CD4-positive, alpha-beta T cell (primary cell): ENCODE results near the gene MTMR12. TPM values are rescaled to one million over a fixed set of nuclear protein-coding genes. Genes with fewer than 3 reads are reported as not detected.

Source experiments
- ATAC-seq: fragments of 200-7000 bp; cut with Tn5 transposase; one replicate; pipeline ENCODE4 v1.10.0; 2022; ENCODE audit warnings: mild to moderate bottlenecking; ENCODE audit not compliant: poor library complexity
- CTCF ChIA-PET: fragments of 350-600 bp; sonication (Branson Sonifier 250); formaldehyde crosslinking; loops from one replicate; lab custom pipeline; 2021; ENCODE audit warnings: antibody characterized with exemption, inconsistent platforms; lab: Charles Lee
- POLR2A ChIA-PET: fragments of 350-600 bp; sonication (Branson Sonifier 250); formaldehyde crosslinking; loops from one replicate; lab custom pipeline; 2021; ENCODE audit warnings: antibody characterized with exemption, inconsistent platforms; lab: Charles Lee
- DNase-seq, 14 experiments: peaks; one replicate each; pipeline ENCODE4 v3.0.0-alpha.2; 2013 to 2020; ENCODE audit warnings: mixed read lengths in 2 of 14
- H3K27ac ChIP-seq, 2 donors: one replicate each; pipeline versions ENCODE4 v1.5.1 to v1.7.0; 2013; ENCODE audit warnings: low read length in 2 of 2, low read depth in 1 of 2, mild to moderate bottlenecking in 1 of 2
- H3K27me3 ChIP-seq, 2 experiments: 1 replicate in 1 of 2; 2 replicates in 1 of 2; pipeline versions ENCODE4 v1.6.1 to v1.7.0; 2013; ENCODE audit warnings: low read length in 2 of 2, control low read depth in 1 of 2, mild to moderate bottlenecking in 1 of 2, moderate library complexity in 1 of 2; ENCODE audit not compliant: insufficient read depth in 2 of 2, control insufficient read depth in 1 of 2
- H3K36me3 ChIP-seq: one replicate; pipeline ENCODE4 v1.6.1; 2013; ENCODE audit warnings: low read length, control low read depth; ENCODE audit not compliant: insufficient read depth
- H3K4me1 ChIP-seq: one replicate; pipeline ENCODE4 v1.6.1; 2013; ENCODE audit warnings: low read length, control low read depth; ENCODE audit not compliant: insufficient read depth
- H3K4me3 ChIP-seq: one replicate; pipeline ENCODE4 v1.5.1; 2013; ENCODE audit warnings: mild to moderate bottlenecking, low read length, moderate library complexity
- H3K9me3 ChIP-seq, 2 experiments: 1 replicate in 1 of 2; 2 replicates in 1 of 2; pipeline versions ENCODE4 v1.6.1 to v1.7.0; 2013; ENCODE audit warnings: low read length in 2 of 2, mild to moderate bottlenecking in 2 of 2, control low read depth in 1 of 2, moderate library complexity in 1 of 2; ENCODE audit not compliant: control insufficient read depth in 1 of 2, insufficient read depth in 1 of 2
- H3K27ac Mint-ChIP-seq: one replicate; pipeline ENCODE4 v1.8.0; 2020; ENCODE audit warnings: mixed read lengths
- H3K27me3 Mint-ChIP-seq: one replicate; pipeline ENCODE4 v1.8.0; 2021; ENCODE audit warnings: mixed read lengths
- H3K36me3 Mint-ChIP-seq: one replicate; pipeline ENCODE4 v1.8.0; 2021; ENCODE audit warnings: low read depth, mixed read lengths
- H3K4me1 Mint-ChIP-seq: one replicate; pipeline ENCODE4 v1.8.0; 2021; ENCODE audit warnings: low read depth, mixed read lengths
- H3K4me3 Mint-ChIP-seq: one replicate; pipeline ENCODE4 v1.8.0; 2020; ENCODE audit warnings: mild to moderate bottlenecking, mixed read lengths
- H3K9me3 Mint-ChIP-seq: one replicate; pipeline ENCODE4 v1.8.0; 2020; ENCODE audit warnings: mixed read lengths
- CTCF ChIP-seq: fragments of 200-600 bp; IDR thresholded peaks from one replicate; pipeline ENCODE4 v1.8.0; 2022; ENCODE audit warnings: antibody characterized with exemption, mild to moderate bottlenecking
- intact Hi-C, 2 experiments: fragments of 100-400 bp; cut with DNase I in 1 of 2; cut with micrococcal nuclease in 1 of 2; formaldehyde crosslinking; loops; one replicate each; pipeline versions ENCODE4 v1.15.1 to v1.9.0; 2023 to 2025; cut with DNase I, micrococcal nuclease
- total RNA-seq, 174 experiments: library from RNA in 2 of 174; stranded (reverse) in 2 of 174; gene quantifications; one replicate each; pipeline ENCODE4 v1.2.3 and lab custom pipeline; 2021 to 2026

Gene MTMR12
- total RNA-seq, 2 experiments from 2014 or later, result 15.9 to 18.3 TPM

- peaks cover 49% of the 10 kb centered on the region for H3K4me1 Mint-ChIP-seq
- ChIA-PET CTCF (no interaction called here), POLR2A (interaction anchor here (0.7 to 2.3 kb wide), 6 partner anchors 9 to 273 kb away, joined by 3 to 18 read pairs (median 3); partner anchors contain the start of genes GOLPH3 and SUB1)
- H3K9me3 ChIP-seq, result no peaks in the 10 kb centered on the region
- H3K27me3 Mint-ChIP-seq, result no peaks in the 10 kb centered on the region
- intact Hi-C loops, result loop anchor here (2.0 to 5.0 kb wide), 6 partner anchors 35 to 780 kb away; partner anchors contain the start of genes GOLPH3 (in 2 of the 2), ZFR (in 2 of the 2), C5orf22 (in 1 of the 2) and DROSHA (in 1 of the 2)
- no peak for TF ChIP-seq CTCF
- DNase-seq, result peak in 13 of 14 experiments; percentile 5 to 61 (median 31)
- H3K36me3 Mint-ChIP-seq, result peaks cover 21% of the 10 kb centered on the region
- peak overlapping the region; percentile 87 for H3K4me3 ChIP-seq
- H3K27me3 ChIP-seq, result no peaks in the 10 kb centered on the region
- H3K27ac ChIP-seq, result peak overlapping the region; percentile 52 to 65
- H3K9me3 Mint-ChIP-seq, result no peaks in the 10 kb centered on the region
- ATAC-seq, result peak; percentile 7
- peaks cover 38% of the 10 kb centered on the region for H3K4me1 ChIP-seq
- H3K4me3 Mint-ChIP-seq, result peak overlapping the region; percentile 91
- no peaks in the 10 kb centered on the region for H3K36me3 ChIP-seq
- peak overlapping the region; percentile 89 for H3K27ac Mint-ChIP-seq
Observed at GRCh38 chr5:32312197-32312594, 543 bp downstream of the MTMR12 start.

GRCh38 chr5:32311404-32312196 lies 1.1 kb downstream of the MTMR12 start:
- no peak for TF ChIP-seq CTCF
- Mint-ChIP-seq H3K27me3 (no peaks in the 10 kb centered on the region), H3K36me3 (peaks cover 21% of the 10 kb centered on the region), H3K4me1 (peaks cover 55% of the 10 kb centered on the region), H3K9me3 (no peaks in the 10 kb centered on the region), H3K27ac (peak overlapping the region; percentile 89), H3K4me3 (peak overlapping the region; percentile 91)
- Histone ChIP-seq H3K9me3 (no peaks in the 10 kb centered on the region), H3K27ac (peak overlapping the region; percentile 52 to 65), H3K36me3 (no peaks in the 10 kb centered on the region), H3K27me3 (no peaks in the 10 kb centered on the region), H3K4me3 (peak overlapping the region; percentile 87), H3K4me1 (peaks cover 38% of the 10 kb centered on the region)
- intact Hi-C loops, result loop anchor here (2.0 to 5.0 kb wide), 6 partner anchors 34 to 779 kb away; partner anchors contain the start of genes GOLPH3 (in 2 of the 2), ZFR (in 2 of the 2), C5orf22 (in 1 of the 2) and DROSHA (in 1 of the 2)
- ChIA-PET CTCF (interaction anchor here (0.6 kb wide), 1 partner anchor 171 kb away, joined by 3 read pairs; no protein-coding TSS in a partner anchor), POLR2A (interaction anchor here (0.7 to 2.3 kb wide), 4 partner anchors 9 to 274 kb away, joined by 3 to 18 read pairs (median 4); partner anchors contain the start of genes GOLPH3 and SUB1)
- ATAC-seq, result no peak
- no peak for DNase-seq

GRCh38 chr5:32309761-32310160 lies 3.0 kb downstream of the MTMR12 start:
- ATAC-seq (no peak), DNase-seq (no peak)
- Histone ChIP-seq H3K27ac (no peak overlapping the region), H3K9me3 (no peaks in the 10 kb centered on the region), H3K4me3 (no peak overlapping the region), H3K4me1 (peaks cover 41% of the 10 kb centered on the region), H3K36me3 (no peaks in the 10 kb centered on the region), H3K27me3 (no peaks in the 10 kb centered on the region)
- no peaks in the 10 kb centered on the region for H3K27me3 Mint-ChIP-seq
- H3K4me1 Mint-ChIP-seq, result peaks cover 70% of the 10 kb centered on the region
- ChIA-PET POLR2A (no interaction called here), CTCF (no interaction called here)
- peak overlapping the region; percentile 2 for H3K27ac Mint-ChIP-seq
- TF ChIP-seq CTCF, result no peak
- peaks cover 22% of the 10 kb centered on the region for H3K36me3 Mint-ChIP-seq
- H3K9me3 Mint-ChIP-seq, result no peaks in the 10 kb centered on the region
- H3K4me3 Mint-ChIP-seq, result peak overlapping the region; percentile 32
- intact Hi-C loops, result loop anchor here (5.0 kb wide), 4 partner anchors 32 to 777 kb away; partner anchors contain the start of genes C5orf22 (in 1 of the 2), DROSHA (in 1 of the 2), SUB1 (in 1 of the 2) and ZFR (in 1 of the 2)
